GM20000 (cell line): ENCODE data around the gene PRKAA1.

Experiments
- DNase-seq: peaks from one replicate; pipeline ENCODE4 v3.0.0; 2012; ENCODE audit warnings: low spot score
- CTCF ChIP-seq: IDR thresholded peaks from 2 replicates; pipeline ENCODE4 v1.5.1; 2012; ENCODE audit warnings: mild to moderate bottlenecking, control low read depth; ENCODE audit errors: extremely low read depth, missing control alignments

Gene PRKAA1

DNA sequence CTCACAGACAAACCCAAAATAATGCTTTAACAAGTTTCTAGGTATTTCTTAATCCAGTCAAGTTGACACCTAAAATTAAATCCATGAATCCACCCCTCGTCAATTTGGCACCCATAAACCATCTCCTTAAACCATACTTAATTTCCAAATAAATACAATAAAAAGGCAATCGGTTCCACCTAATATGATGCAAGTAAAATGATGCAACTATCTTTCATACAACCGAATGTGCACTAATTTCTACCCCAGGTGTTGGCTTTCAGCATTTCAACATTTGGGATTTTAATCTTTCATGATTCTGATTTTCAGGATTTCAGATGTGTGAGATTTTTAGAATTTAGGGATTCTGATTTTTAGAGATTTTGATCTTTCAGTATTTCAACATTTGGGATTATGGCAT, 17.3 kb downstream of the PRKAA1 start:
- TF ChIP-seq CTCF = no peak
- DNase-seq = no peak

DNA sequence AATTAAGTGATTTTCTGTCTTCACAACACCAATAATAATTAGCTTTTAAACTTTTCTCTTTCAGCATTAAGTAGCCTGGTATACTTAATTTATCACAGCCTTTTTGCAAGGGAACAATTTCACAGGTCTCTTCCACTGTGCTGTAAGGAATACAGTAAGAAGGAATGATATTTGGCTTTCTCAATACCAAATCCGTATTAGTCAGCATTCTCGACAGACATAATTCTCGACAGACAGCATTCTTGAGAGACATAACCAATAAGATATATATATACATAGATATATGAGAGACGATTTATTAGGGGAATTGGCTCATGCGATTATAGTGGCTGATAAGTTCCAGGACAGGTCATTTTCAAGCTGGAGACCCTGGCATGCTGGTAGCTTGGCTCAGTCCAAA, 18.0 kb downstream of the PRKAA1 start:
- TF ChIP-seq CTCF = no peak

GRCh38 chr5:40779561-40779960, 18.6 kb downstream of the PRKAA1 start:
- no peak for TF ChIP-seq CTCF
- no peak for DNase-seq

More for the DNA sequence above, 18.0 kb downstream of the PRKAA1 start:
- DNase-seq = no peak

DNA sequence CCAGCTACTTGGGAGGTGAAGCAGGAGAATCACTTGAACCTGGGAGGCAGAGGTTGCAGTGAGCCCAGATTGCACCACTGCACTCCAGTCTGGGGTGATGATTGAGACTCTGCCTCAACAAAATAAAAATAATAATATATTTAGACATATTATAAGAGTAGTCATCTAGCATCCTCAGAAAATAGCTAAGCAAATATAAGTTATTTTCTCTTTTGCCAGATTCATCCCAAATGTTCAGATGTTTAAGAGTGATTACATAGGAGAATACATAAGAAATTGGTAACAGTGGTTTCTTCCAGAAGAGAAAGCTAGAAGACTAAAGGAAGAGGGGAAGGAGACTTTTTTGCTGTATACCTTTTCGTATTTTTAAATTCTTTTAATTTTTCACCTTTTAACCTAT, 20.0 kb downstream of the PRKAA1 start:
- DNase-seq = no peak
- TF ChIP-seq CTCF = no peak

- TF ChIP-seq CTCF = no peak
- no peak for DNase-seq
Measured at GRCh38 chr5:40776658-40776977, 21.6 kb downstream of the PRKAA1 start.

GRCh38 chr5:40775846-40776657, 22.1 kb downstream of the PRKAA1 start:
- no peak for TF ChIP-seq CTCF
- no peak for DNase-seq

GRCh38 chr5:40775085-40775845, 22.9 kb downstream of the PRKAA1 start:
- TF ChIP-seq CTCF = no peak
- no peak for DNase-seq
